SK-N-SH (cell line): ENCODE measurements around the gene ACSS1. TPM values are rescaled to one million over a fixed set of nuclear protein-coding genes. Genes with fewer than 3 reads are reported as not detected.

Source experiments
- CTCF ChIA-PET: fragments of 300-600, 350-600 bp; formaldehyde crosslinking; extraction: SDS; loops from one replicate; lab custom pipeline; 2021; lab: Yijun Ruan, JAX
- POLR2A ChIA-PET: fragments of 350-600 bp; sonication (Branson Sonifier 250); formaldehyde crosslinking; extraction: SDS; loops from one replicate; lab custom pipeline; 2020; ENCODE audit warnings: antibody characterized with exemption, inconsistent platforms; lab: Yijun Ruan, JAX
- DNase-seq: peaks from one replicate; pipeline ENCODE4 v3.0.0; 2012
- H2AFZ ChIP-seq: fragments of 200-600 bp; sonication (generic); 2 replicates; pipeline ENCODE4 v1.8.1; 2016; ENCODE audit warnings: antibody characterized with exemption, mild to moderate bottlenecking, low read depth
- H3F3A ChIP-seq: fragments of 200-600 bp; sonication (generic); replicated peaks from 2 replicates; pipeline ENCODE3; 2016; ENCODE audit warnings: antibody characterized with exemption, mild to moderate bottlenecking; ENCODE audit not compliant: insufficient read depth
- H3K27ac ChIP-seq, 2 experiments: fragments of 200-500 bp in 1 of 2; fragments of 200-600 bp in 1 of 2; sonication (Bioruptor generic) in 1 of 2; sonication (generic), shearing (Covaris generic) in 1 of 2; 2 replicates each; pipeline versions ENCODE4 v1.5.1 to v1.6.1; 2014 to 2016; ENCODE audit warnings: low read depth in 2 of 2, inconsistent platforms in 1 of 2, low read length in 1 of 2, mild to moderate bottlenecking in 1 of 2, mixed read lengths in 1 of 2
- H3K27me3 ChIP-seq: fragments of 200-600 bp; sonication (generic), shearing (Covaris generic); 2 replicates; pipeline ENCODE4 v1.6.1; 2016; ENCODE audit warnings: mixed run types; ENCODE audit not compliant: insufficient read depth
- H3K36me3 ChIP-seq, 2 experiments: fragments of 200-500 bp in 1 of 2; fragments of 200-600 bp in 1 of 2; sonication (Bioruptor generic) in 1 of 2; sonication (generic) in 1 of 2; replicated peaks in 1 of 2; 2 replicates each; pipeline versions ENCODE3 to v1.5.1; 2014 to 2016; ENCODE audit warnings: low read length in 1 of 2, mild to moderate bottlenecking in 1 of 2; ENCODE audit not compliant: insufficient read depth in 2 of 2, control insufficient read depth in 1 of 2
- H3K4me1 ChIP-seq, 2 experiments: fragments of 200-500 bp in 1 of 2; fragments of 200-600 bp in 1 of 2; sonication (Bioruptor generic) in 1 of 2; sonication (generic), shearing (Covaris generic) in 1 of 2; 2 replicates each; pipeline versions ENCODE4 v1.5.1 to v1.6.1; 2014 to 2016; ENCODE audit warnings: low read depth in 1 of 2, low read length in 1 of 2, mixed run types in 1 of 2; ENCODE audit not compliant: insufficient read depth in 2 of 2, control insufficient read depth in 1 of 2
- H3K4me2 ChIP-seq: fragments of 200-600 bp; sonication (generic), shearing (Covaris generic); 2 replicates; pipeline ENCODE4 v1.6.1; 2017; ENCODE audit warnings: mixed run types
- H3K4me3 ChIP-seq, 2 experiments: fragments of 200-500 bp in 1 of 2; fragments of 200-600 bp in 1 of 2; sonication (Bioruptor generic) in 1 of 2; sonication (generic), shearing (Covaris generic) in 1 of 2; 2 replicates each; pipeline versions ENCODE4 v1.5.1 to v1.8.1; 2014 to 2016; ENCODE audit warnings: low read depth in 2 of 2, inconsistent platforms in 1 of 2, low read length in 1 of 2, mild to moderate bottlenecking in 1 of 2, mixed read lengths in 1 of 2, moderate library complexity in 1 of 2
- H3K79me2 ChIP-seq: fragments of 200-600 bp; sonication (generic); 2 replicates; pipeline ENCODE4 v1.8.1; 2017; ENCODE audit warnings: mild to moderate bottlenecking; ENCODE audit not compliant: insufficient read depth
- H3K9ac ChIP-seq: fragments of 200-600 bp; sonication (generic); 2 replicates; pipeline ENCODE4 v1.6.1; 2017; ENCODE audit warnings: mixed run types
- H3K9me2 ChIP-seq: fragments of 200-600 bp; sonication (generic); 2 replicates; pipeline ENCODE4 v1.6.1; 2017; ENCODE audit warnings: mixed run types
- H3K9me3 ChIP-seq: fragments of 200-600 bp; sonication (generic); 2 replicates; pipeline ENCODE4 v1.6.1; 2017; ENCODE audit warnings: mixed run types, mild to moderate bottlenecking, moderate library complexity
- H4K20me1 ChIP-seq: fragments of 200-600 bp; sonication (generic); 2 replicates; pipeline ENCODE4 v1.6.1; 2017; ENCODE audit warnings: mild to moderate bottlenecking, mixed run types; ENCODE audit not compliant: insufficient read depth
- CHD2 ChIP-seq: fragments of 150-350 bp; IDR thresholded peaks from 2 replicates; pipeline ENCODE4 v1.6.1; 2018; ENCODE audit warnings: low read length; ENCODE audit not compliant: partially characterized antibody
- CTCF ChIP-seq: fragments of 200-600 bp; sonication (generic); IDR thresholded peaks from 2 replicates; pipeline ENCODE4 v1.6.1; 2017; ENCODE audit warnings: antibody characterized with exemption, mild to moderate bottlenecking, moderate library complexity
- EZH2phosphoT487 ChIP-seq: fragments of 200-600 bp; sonication (generic); IDR thresholded peaks from 2 replicates; pipeline ENCODE4 v1.6.1; 2017; ENCODE audit warnings: low read depth, mixed run types, mild to moderate bottlenecking, antibody characterized with exemption, moderate library complexity, borderline replicate concordance
- IRF3 ChIP-seq: fragments of 150-350 bp; IDR thresholded peaks from 2 replicates; pipeline ENCODE4 v1.6.1; 2016; ENCODE audit warnings: mild to moderate bottlenecking, low read depth, low read length
- MAX ChIP-seq: IDR thresholded peaks from 2 replicates; pipeline ENCODE4 v1.4.0; 2012; ENCODE audit warnings: low read depth
- MXI1 ChIP-seq: IDR thresholded peaks from 2 replicates; pipeline ENCODE4 v1.6.1; 2012; ENCODE audit warnings: mild to moderate bottlenecking, low read depth, low read length, improper control_type of control experiment
- NRF1 ChIP-seq: IDR thresholded peaks from 2 replicates; pipeline ENCODE4 v1.6.1; 2012; ENCODE audit warnings: low read depth, mild to moderate bottlenecking, low read length
- PBX3 ChIP-seq: IDR thresholded peaks from 2 replicates; pipeline ENCODE4; 2012
- POLR2AphosphoS5 ChIP-seq: IDR thresholded peaks from 2 replicates; pipeline ENCODE4 v1.6.1; 2012; ENCODE audit warnings: low read depth, low read length
- REST ChIP-seq: IDR thresholded peaks from 2 replicates; pipeline ENCODE4 v1.6.1; 2012; ENCODE audit warnings: mild to moderate bottlenecking, low read depth, low read length, moderate library complexity
- RXRA ChIP-seq: IDR thresholded peaks from 2 replicates; pipeline ENCODE4 v1.4.0; 2012; ENCODE audit warnings: low read depth, mild to moderate bottlenecking, borderline replicate concordance
- TEAD4 ChIP-seq: IDR thresholded peaks from 2 replicates; pipeline ENCODE4 v1.4.0; 2012; ENCODE audit warnings: mild to moderate bottlenecking, borderline replicate concordance; ENCODE audit not compliant: insufficient read depth
- WGBS: methylation state at CpG from one replicate; pipeline ENCODE4 v1.1.6; 2017; ENCODE audit warnings: low lambda C conversion rate; 5-methylcytosine and 5-hydroxymethylcytosine counted together
- polyA plus RNA-seq, 3 experiments: library from polyadenylated mRNA; depleted of rRNA; stranded (reverse); fragments of >200 nt; gene quantifications; 2 replicates each; pipeline ENCODE4 v1.2.3, GENCODE V29; 2012

Gene ACSS1
- polyA plus RNA-seq, 1 of the 3 experiments (the other 2 are of a cell fraction), result 2.0 TPM

GRCh38 chr20:24986436-24987015, 71.4 kb downstream of the ACSS1 start:
- no peaks in the 10 kb centered on the region for H3F3A ChIP-seq
- no peaks in the 10 kb centered on the region for H3K27me3 ChIP-seq
- H3K9ac ChIP-seq, result no peak overlapping the region
- H3K9me2 ChIP-seq, result no peaks in the 10 kb centered on the region
- H3K4me2 ChIP-seq, result no peak overlapping the region
- H3K9me3 ChIP-seq, result no peaks in the 10 kb centered on the region
- H2AFZ ChIP-seq, result no peak overlapping the region
- H3K36me3 ChIP-seq, result peaks cover 11 to 15% of the 10 kb centered on the region in 2 experiments
- peaks cover 7 to 11% of the 10 kb centered on the region in 2 experiments; a peak in 3 of 4 replicates for H3K4me1 ChIP-seq
- no peak overlapping the region for H3K4me3 ChIP-seq
- peaks cover 68% of the 10 kb centered on the region for H3K79me2 ChIP-seq
- no peak for DNase-seq
- POLR2A ChIA-PET, result no interaction called here
- WGBS, result 97% methylated on average over 7 of the region's 7 CpGs
- H3K27ac ChIP-seq, result no peak overlapping the region
- CTCF ChIA-PET, result interaction anchor here (1.5 kb wide), 1 partner anchor 36 kb away, joined by 3 read pairs; no protein-coding TSS in a partner anchor
- H4K20me1 ChIP-seq, result no peaks in the 10 kb centered on the region
- TF ChIP-seq EZH2phosphoT487, result no peak
- TF ChIP-seq RXRA, result no peak
- TF ChIP-seq CTCF, result no peak
- TF ChIP-seq TEAD4, result no peak
- no peak for TF ChIP-seq MAX
- TF ChIP-seq MXI1, result no peak
- TF ChIP-seq CHD2, result no peak
- no peak for TF ChIP-seq PBX3
- no peak for TF ChIP-seq IRF3
- no peak for TF ChIP-seq POLR2AphosphoS5
- TF ChIP-seq REST, result no peak
- no peak for TF ChIP-seq NRF1
- TF ChIP-seq, all 33 proteins: peak for 0
